ENCODE measurements around the gene SAMD4B.

DNA sequence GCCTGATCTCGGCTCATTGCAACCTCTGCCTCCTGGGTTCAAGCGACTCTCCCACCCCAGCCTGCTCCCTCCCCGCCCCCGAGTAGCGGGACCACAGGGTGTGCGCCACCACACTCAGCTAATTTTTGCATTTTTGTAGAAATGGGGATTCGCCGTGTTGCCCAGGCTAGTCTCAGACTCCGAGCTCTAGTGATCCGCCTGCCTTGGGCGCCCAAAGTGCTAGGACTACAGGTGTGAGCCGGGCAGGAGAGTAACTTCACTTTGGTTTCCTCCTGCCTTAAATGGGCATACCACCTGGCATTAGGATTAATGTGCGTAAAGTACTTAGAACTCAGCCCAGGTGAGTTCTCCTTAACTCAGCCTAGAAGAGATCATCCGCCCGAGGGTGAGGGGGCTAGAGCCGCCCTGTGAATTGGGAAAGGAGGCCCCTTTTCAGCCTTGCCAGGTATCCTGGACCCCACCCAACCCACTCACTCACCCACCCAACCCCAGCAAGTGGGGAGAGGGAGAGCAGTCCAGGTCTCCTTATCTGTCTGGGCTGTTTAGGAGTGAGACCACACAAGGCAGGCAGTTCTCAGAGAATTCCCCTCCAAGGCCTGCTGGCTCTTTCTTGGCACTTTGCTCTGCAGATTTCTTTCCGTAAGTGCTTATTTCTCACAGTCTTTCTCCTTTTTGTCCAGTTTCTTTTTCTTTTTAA, 63.2 kb downstream of the SAMD4B start:
- TF ChIP-seq, protein P1, sequence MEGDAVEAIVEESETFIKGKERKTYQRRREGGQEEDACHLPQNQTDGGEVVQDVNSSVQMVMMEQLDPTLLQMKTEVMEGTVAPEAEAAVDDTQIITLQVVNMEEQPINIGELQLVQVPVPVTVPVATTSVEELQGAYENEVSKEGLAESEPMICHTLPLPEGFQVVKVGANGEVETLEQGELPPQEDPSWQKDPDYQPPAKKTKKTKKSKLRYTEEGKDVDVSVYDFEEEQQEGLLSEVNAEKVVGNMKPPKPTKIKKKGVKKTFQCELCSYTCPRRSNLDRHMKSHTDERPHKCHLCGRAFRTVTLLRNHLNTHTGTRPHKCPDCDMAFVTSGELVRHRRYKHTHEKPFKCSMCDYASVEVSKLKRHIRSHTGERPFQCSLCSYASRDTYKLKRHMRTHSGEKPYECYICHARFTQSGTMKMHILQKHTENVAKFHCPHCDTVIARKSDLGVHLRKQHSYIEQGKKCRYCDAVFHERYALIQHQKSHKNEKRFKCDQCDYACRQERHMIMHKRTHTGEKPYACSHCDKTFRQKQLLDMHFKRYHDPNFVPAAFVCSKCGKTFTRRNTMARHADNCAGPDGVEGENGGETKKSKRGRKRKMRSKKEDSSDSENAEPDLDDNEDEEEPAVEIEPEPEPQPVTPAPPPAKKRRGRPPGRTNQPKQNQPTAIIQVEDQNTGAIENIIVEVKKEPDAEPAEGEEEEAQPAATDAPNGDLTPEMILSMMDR (IDR thresholded peaks at IDR 0.05): no peak
- no peak for TF ChIP-seq POLR2AphosphoS5 (IDR thresholded peaks at IDR 0.05)

All from prostate gland (tissue), 2 donors.